ENCODE data around the gene SEL1L2.

- no peak for TF ChIP-seq EZH2 (optimal IDR thresholded peaks at IDR 0.05; ENCODE audit: low read depth, low read length)
- TF ChIP-seq, protein P1, sequence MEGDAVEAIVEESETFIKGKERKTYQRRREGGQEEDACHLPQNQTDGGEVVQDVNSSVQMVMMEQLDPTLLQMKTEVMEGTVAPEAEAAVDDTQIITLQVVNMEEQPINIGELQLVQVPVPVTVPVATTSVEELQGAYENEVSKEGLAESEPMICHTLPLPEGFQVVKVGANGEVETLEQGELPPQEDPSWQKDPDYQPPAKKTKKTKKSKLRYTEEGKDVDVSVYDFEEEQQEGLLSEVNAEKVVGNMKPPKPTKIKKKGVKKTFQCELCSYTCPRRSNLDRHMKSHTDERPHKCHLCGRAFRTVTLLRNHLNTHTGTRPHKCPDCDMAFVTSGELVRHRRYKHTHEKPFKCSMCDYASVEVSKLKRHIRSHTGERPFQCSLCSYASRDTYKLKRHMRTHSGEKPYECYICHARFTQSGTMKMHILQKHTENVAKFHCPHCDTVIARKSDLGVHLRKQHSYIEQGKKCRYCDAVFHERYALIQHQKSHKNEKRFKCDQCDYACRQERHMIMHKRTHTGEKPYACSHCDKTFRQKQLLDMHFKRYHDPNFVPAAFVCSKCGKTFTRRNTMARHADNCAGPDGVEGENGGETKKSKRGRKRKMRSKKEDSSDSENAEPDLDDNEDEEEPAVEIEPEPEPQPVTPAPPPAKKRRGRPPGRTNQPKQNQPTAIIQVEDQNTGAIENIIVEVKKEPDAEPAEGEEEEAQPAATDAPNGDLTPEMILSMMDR (IDR thresholded peaks at IDR 0.05; ENCODE audit: low read length) = no peak
Measured at GRCh38 chr20:13884803-13885202, 105.6 kb downstream of the SEL1L2 start.
